Measurements from ENCODE around the gene NKG7. TPM values are rescaled to one million over a fixed set of nuclear protein-coding genes. Genes with fewer than 3 reads are reported as not detected.

Gene NKG7
- total and polyA plus RNA-seq, 3 donors from 2014 or later: 0.63 to 8.7 TPM; not detected in 1

- WGBS, 2 donors: 78 to 81% methylated on average over 6 to 18 of the region's 18 CpGs
- Histone ChIP-seq H3K4me3 (no peak overlapping the region), H3K9me3 (no peaks in the 10 kb centered on the region), H3K36me3 (ENCODE audit: low read depth, missing control alignments) (no peaks in the 10 kb centered on the region), H3K27ac (no peak overlapping the region), H3K27me3 (no peaks in the 10 kb centered on the region), H3K4me1 (no peaks in the 10 kb centered on the region)
- DNase-seq: no peak
- no peak for TF ChIP-seq POLR2A (IDR thresholded peaks at IDR 0.05)
- TF ChIP-seq CTCF (IDR thresholded peaks at IDR 0.05): no peak
- intact Hi-C loops (cut with DNase I; ENCODE audit: low total_unique reads): no loop called here
Observed at GRCh38 chr19:51341066-51341465, 31.4 kb downstream of the NKG7 start.

- no peaks in the 10 kb centered on the region for H3K9me3 ChIP-seq
- peak; percentile 100 for DNase-seq
- intact Hi-C loops (cut with DNase I; ENCODE audit: low total_unique reads): no loop called here
- no peaks in the 10 kb centered on the region for H3K4me1 ChIP-seq
- no peaks in the 10 kb centered on the region for H3K36me3 ChIP-seq (ENCODE audit: low read depth, missing control alignments)
- peak overlapping the region; percentile 18 to 80 for H3K27ac ChIP-seq
- no peaks in the 10 kb centered on the region for H3K27me3 ChIP-seq
- WGBS, 2 donors: 1 to 5% methylated on average over 37 to 41 of the region's 107 CpGs
- TF ChIP-seq POLR2A (IDR thresholded peaks at IDR 0.05): no peak
- TF ChIP-seq CTCF (IDR thresholded peaks at IDR 0.05): peak; percentile 21 to 61 (median 55)
- H3K4me3 ChIP-seq: peak overlapping the region; percentile 58 to 74
Observed at GRCh38 chr19:51339687-51340656, 32.5 kb downstream of the NKG7 start.

- TF ChIP-seq POLR2A (IDR thresholded peaks at IDR 0.05) (no peak), CTCF (IDR thresholded peaks at IDR 0.05) (no peak)
- Histone ChIP-seq H3K9me3 (no peaks in the 10 kb centered on the region), H3K27ac (peak overlapping the region; percentile 62 to 80), H3K4me3 (peak overlapping the region; percentile 58 to 74), H3K4me1 (no peaks in the 10 kb centered on the region), H3K36me3 (ENCODE audit: low read depth, missing control alignments) (no peaks in the 10 kb centered on the region), H3K27me3 (no peaks in the 10 kb centered on the region)
- intact Hi-C loops (cut with DNase I; ENCODE audit: low total_unique reads): no loop called here
- no peak for DNase-seq
- 0 to 2% methylated on average over 10 of the region's 10 CpGs for WGBS, 2 donors
Observed at GRCh38 chr19:51339313-51339686, 33.2 kb downstream of the NKG7 start.

- Histone ChIP-seq H3K27ac (peak overlapping the region; percentile 62 to 80), H3K4me3 (peak overlapping the region; percentile 58 to 74), H3K27me3 (no peaks in the 10 kb centered on the region), H3K9me3 (no peaks in the 10 kb centered on the region), H3K4me1 (no peaks in the 10 kb centered on the region), H3K36me3 (ENCODE audit: low read depth, missing control alignments) (no peaks in the 10 kb centered on the region)
- intact Hi-C loops (cut with DNase I; ENCODE audit: low total_unique reads): no loop called here
- TF ChIP-seq CTCF (IDR thresholded peaks at IDR 0.05) (peak; percentile 72 to 89 (median 83)), POLR2A (IDR thresholded peaks at IDR 0.05) (no peak)
- peak; percentile 92 for DNase-seq
- WGBS, 2 donors: 2 to 6% methylated on average over 20 to 40 of the region's 43 CpGs
Observed at GRCh38 chr19:51338563-51339312, 33.7 kb downstream of the NKG7 start.
